Erythroblast (primary cell): ENCODE results near the gene HSF2BP.

ENCODE experiments used
- GATA1 ChIP-seq: IDR thresholded peaks from 2 replicates; pipeline ENCODE4 v1.6.1; 2011; ENCODE audit warnings: low read depth, mild to moderate bottlenecking, control low read depth, low read length, moderate library complexity
- POLR2A ChIP-seq: IDR thresholded peaks from 2 replicates; pipeline ENCODE4 v1.6.1; 2011; ENCODE audit warnings: mild to moderate bottlenecking, low read length

DNA sequence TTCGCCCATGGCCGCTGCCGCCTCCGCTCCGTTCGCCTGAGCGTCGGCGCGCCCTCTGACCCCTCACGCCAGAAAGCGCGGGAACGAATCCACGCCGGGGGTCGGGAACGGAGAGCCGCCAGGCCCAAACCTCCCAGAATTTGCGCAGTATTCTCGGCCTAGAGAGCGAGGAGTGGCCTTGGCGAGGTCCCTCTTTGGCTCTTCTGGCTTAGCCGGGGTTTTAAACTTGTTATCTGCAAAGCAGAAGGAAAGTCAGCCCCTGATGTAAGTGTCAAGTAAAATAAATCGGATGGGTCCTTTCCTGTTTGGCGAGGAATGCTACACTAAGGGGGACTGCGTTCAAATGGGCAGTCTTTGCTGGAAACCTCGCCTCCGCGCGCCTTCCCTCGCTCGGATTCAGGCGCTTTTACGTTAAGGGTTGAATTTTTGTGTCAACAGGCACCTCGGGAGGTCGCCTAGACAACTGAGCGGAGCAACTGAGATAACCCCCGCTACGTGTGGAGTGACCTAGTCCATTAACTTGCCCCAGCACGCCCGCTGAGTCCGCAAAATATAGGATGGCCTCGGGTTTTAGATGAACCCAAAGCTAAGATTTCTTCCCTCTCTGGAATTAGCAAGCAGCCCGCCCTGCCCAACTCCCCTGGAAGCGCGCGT lies 1.1 kb downstream of the HSF2BP start:
- TF ChIP-seq POLR2A (no peak), GATA1 (no peak)
